Measurements from ENCODE around the gene ZNF668.

The ZNF668 gene

GRCh38 chr16:31080756-31081419 is 6.8 kb upstream of the ZNF668 start:
- no peak for DNase-seq

GRCh38 chr16:31080035-31080629 is 6.1 kb upstream of the ZNF668 start:
- DNase-seq = no peak

- DNase-seq = no peak
Observed at GRCh38 chr16:31079342-31079944, 5.4 kb upstream of the ZNF668 start.

- DNase-seq = no peak
Observed at GRCh38 chr16:31078597-31079341, 4.7 kb upstream of the ZNF668 start.

- no peak for DNase-seq
Observed at GRCh38 chr16:31077592-31078396, 3.8 kb upstream of the ZNF668 start.

- no peak for DNase-seq
Observed at GRCh38 chr16:31077024-31077423, 3.0 kb upstream of the ZNF668 start.

GRCh38 chr16:31076319-31076718 is 2.3 kb upstream of the ZNF668 start:
- no peak for DNase-seq

GRCh38 chr16:31074814-31075183 is 759 bp upstream of the ZNF668 start:
- DNase-seq = no peak

GRCh38 chr16:31073142-31073969 is 684 bp downstream of the ZNF668 start:
- peak; percentile 83 for DNase-seq

- DNase-seq = no peak
Observed at GRCh38 chr16:31072540-31073141, 1.4 kb downstream of the ZNF668 start.

- no peak for DNase-seq
Observed at GRCh38 chr16:31071861-31072260, 2.2 kb downstream of the ZNF668 start.

- DNase-seq = no peak
Observed at GRCh38 chr16:31067342-31067741, 6.7 kb downstream of the ZNF668 start.

- no peak for DNase-seq
Observed at GRCh38 chr16:31064882-31065461, 9.1 kb downstream of the ZNF668 start.

- no peak for DNase-seq
Observed at GRCh38 chr16:31063843-31064611, 10.0 kb downstream of the ZNF668 start.

GRCh38 chr16:31063495-31063842 is 10.6 kb downstream of the ZNF668 start:
- no peak for DNase-seq

GRCh38 chr16:31061813-31062440 is 12.1 kb downstream of the ZNF668 start:
- DNase-seq = no peak

- DNase-seq = no peak
Observed at GRCh38 chr16:31061126-31061812, 12.8 kb downstream of the ZNF668 start.

- DNase-seq = no peak
Observed at GRCh38 chr16:31055613-31056012, 18.4 kb downstream of the ZNF668 start.

GRCh38 chr16:31052114-31052513 is 21.9 kb downstream of the ZNF668 start:
- DNase-seq = no peak

Data from activated T-cell treated with anti-CD3 and anti-CD28 coated beads for 4 hours (primary cell).